ENCODE results near the gene MTMR4. TPM values are rescaled to one million over a fixed set of nuclear protein-coding genes. Genes with fewer than 3 reads are reported as not detected.
"Not testable (repeated sequence)": the region's sequence is repeated elsewhere in the genome, so short reads cannot be mapped to it uniquely, and the experiment has no call there.

Gene MTMR4
- total RNA-seq: 10 to 100 TPM; 57.9 to 63.8 TPM

DNA sequence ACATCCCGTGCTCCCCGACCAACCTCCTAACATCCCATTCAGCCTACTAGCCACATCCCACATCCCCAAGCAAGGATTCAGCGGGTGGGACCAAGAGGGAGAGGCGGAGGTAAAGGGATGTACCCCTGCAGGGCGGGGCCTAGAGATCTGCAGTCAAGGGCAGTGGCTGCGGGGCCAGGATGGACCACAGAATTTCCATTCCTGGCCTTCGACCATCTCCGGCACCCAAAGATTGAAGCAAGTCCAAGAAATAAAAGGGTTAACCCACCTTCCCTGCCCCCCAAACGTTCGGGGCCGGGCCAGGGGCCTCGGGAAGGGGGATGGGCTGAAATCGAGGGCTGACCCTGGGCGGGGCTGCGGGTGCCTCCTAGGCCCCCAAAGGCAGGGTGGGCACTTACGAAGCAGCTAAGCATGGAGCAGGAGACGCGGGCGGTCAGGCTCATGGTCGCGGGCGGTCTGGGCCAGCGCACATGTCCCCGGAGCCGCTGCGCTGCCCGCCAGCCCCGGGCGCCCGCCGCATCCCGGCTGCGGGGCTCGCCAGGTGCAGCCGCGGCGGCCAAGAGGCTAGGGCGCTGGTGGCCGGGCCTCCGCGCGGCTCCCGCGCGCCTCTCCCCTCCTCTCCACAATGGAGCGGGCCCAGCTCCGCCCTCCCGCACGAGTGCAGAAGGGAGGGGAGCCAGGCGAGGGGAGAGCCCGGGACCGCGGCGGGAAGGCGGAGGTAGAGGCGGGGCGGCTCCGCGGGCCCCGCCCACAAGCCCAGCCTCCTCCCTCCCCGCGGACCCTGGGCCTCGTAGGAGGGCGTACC, at the start of gene MTMR4:
MTMR4 (minus strand) TSS at position 674 of the 805 bp plus-strand sequence; CDS start at position 443, 231 bp downstream.
- H3K4me3 Mint-ChIP-seq: peak within 1 kb of the TSS; percentile 84
- peak; percentile 24 for ATAC-seq
- H3K4me1 Mint-ChIP-seq: peaks cover 63% of the 10 kb centered on the region
- H3K27ac Mint-ChIP-seq: peak within 1 kb of the TSS; percentile 77
- peaks cover 3% of the 10 kb centered on the region for H3K27me3 Mint-ChIP-seq
- H3K36me3 Mint-ChIP-seq: peaks cover 22% of the 10 kb centered on the region
- H3K9me3 Mint-ChIP-seq (ENCODE audit: low read depth): no peaks in the 10 kb centered on the region
- CTCF ChIA-PET: interaction anchor here (0.8 to 1.5 kb wide), 5 partner anchors 11 to 265 kb away, joined by 3 to 6 read pairs (median 4); no protein-coding TSS in a partner anchor
- DNase-seq: peak; percentile 82

DNA sequence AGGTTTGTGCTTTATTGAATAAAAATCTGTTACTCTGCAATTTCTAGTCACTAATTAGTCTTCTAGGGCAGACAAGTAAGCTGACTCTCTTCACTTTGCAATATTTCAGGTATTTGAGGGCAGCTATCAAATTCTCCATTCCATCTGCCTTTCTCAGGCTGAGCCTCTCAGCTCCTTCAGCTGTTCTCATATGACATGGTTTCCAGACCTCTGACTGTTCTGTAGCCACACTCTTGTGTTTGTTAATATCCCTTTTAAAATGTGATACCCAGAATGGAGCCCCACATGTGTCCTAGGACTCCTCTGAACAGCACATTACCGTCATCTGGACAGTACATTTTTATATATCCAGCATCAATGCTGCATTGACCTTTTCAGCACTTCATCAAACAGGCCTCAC, 46.1 kb upstream of the MTMR4 start:
- Mint-ChIP-seq H3K4me3 (no peak overlapping the region), H3K27ac (no peak overlapping the region), H3K27me3 (no peaks in the 10 kb centered on the region), H3K9me3 (ENCODE audit: low read depth) (no peaks in the 10 kb centered on the region), H3K36me3 (no peaks in the 10 kb centered on the region), H3K4me1 (peaks cover 8% of the 10 kb centered on the region)
- no peak for ATAC-seq
- CTCF ChIA-PET: interaction anchor here (1.1 kb wide), 1 partner anchor 27 kb away, joined by 4 read pairs; no protein-coding TSS in a partner anchor
- DNase-seq: no peak

DNA sequence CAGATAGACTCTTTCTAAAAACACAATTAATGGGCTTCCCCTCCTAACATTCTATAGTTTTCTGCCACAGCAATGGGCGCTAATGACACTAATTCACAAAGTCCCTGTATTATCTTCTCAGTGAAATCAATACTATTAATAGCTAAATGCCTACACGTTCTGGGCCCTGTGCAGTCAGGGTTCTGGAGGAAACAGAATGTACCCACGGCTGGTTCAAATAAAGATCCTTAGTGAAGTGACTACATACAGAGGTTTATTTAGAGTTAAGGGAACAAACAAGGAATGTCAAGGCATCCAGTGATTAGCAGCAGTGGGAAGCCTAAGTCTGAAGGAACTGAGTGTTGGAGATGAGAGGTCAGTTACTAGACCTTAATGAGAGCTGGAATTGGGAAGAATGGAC, 43.5 kb upstream of the MTMR4 start:
- CTCF ChIA-PET: no interaction called here
- no peak overlapping the region for H3K4me3 Mint-ChIP-seq

DNA sequence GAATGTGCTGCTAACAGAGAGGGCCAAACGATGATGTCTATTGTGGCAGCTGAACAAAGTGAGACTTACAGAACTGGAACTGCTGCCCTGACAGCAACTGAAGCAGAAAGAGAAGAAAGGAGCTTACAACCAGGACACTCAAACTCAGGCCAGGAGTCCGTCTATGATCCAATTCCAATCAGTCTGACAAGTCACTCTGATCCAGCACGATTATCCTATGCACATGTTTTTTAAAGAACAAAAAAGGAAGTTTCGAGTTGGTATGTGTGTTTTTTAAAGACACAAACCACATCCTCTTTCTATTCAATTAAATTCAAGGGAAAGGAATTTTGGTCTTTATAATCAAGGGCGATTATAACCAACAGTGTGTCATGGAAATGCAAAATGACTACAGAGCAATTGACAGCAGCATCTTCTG, 42.4 kb upstream of the MTMR4 start:
- Mint-ChIP-seq H3K27me3 (no peaks in the 10 kb centered on the region), H3K27ac (no peak overlapping the region)
- CTCF ChIA-PET: interaction anchor here (0.9 kb wide), 1 partner anchor 20 kb away, joined by 3 read pairs; no protein-coding TSS in a partner anchor

More for the DNA sequence above, 43.5 kb upstream of the MTMR4 start:
- DNase-seq (no peak), ATAC-seq (no peak)
- Mint-ChIP-seq H3K9me3 (ENCODE audit: low read depth) (no peaks in the 10 kb centered on the region), H3K36me3 (no peaks in the 10 kb centered on the region), H3K27ac (no peak overlapping the region), H3K4me1 (peaks cover 8% of the 10 kb centered on the region), H3K27me3 (no peaks in the 10 kb centered on the region)

DNA sequence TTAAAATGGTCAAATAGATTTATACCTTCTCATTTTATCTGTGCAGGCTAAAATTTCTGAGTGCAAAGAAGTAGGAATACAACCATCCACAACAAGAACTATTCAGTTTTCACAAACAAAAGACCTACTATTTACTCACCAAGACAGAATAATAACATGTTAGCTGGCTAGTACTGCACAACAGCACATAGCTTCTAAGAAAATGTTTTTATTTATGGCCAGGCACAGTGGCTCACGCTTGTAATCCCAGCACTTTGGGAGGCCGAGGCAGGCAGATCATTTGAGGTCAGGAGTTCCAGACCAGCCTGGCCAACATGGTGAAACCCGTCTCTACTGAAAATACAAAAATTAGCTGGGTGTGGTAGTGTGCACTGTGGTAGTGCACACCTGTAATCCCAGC, 40.7 kb upstream of the MTMR4 start:
- not testable (repeated sequence) for H3K27ac Mint-ChIP-seq; H3K4me3 Mint-ChIP-seq; ATAC-seq; H3K36me3 Mint-ChIP-seq; H3K9me3 Mint-ChIP-seq (ENCODE audit: low read depth); H3K27me3 Mint-ChIP-seq; H3K4me1 Mint-ChIP-seq; DNase-seq
- CTCF ChIA-PET: interaction anchor here (0.7 to 0.9 kb wide), 3 partner anchors 10 to 467 kb away, joined by 3 to 4 read pairs (median 3); no protein-coding TSS in a partner anchor

More for the DNA sequence above, 42.4 kb upstream of the MTMR4 start:
- H3K4me1 Mint-ChIP-seq: peaks cover 8% of the 10 kb centered on the region
- no peaks in the 10 kb centered on the region for H3K9me3 Mint-ChIP-seq (ENCODE audit: low read depth)
- DNase-seq (no peak), ATAC-seq (no peak)
- H3K36me3 Mint-ChIP-seq: no peaks in the 10 kb centered on the region
- H3K4me3 Mint-ChIP-seq: no peak overlapping the region

DNA sequence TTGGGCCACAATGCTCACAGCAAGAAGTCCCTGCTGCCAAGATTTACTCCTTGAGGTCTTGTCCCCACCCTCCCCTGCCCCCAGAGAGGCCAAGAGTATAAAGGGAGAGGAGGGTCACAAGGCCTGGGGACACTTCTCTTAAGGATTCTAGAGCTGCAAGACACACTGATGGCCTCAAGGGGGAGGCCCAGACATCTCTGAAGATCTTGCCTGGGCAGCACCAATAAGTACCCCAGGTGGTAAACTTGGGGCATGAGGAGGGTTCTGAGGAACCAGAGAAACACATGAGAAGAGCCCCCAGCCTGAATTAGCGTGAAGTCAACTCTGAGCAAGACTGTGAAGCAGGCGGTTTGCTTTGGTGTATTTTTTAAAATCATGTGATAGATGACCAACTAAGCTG, 26.8 kb upstream of the MTMR4 start:
- no peaks in the 10 kb centered on the region for H3K9me3 Mint-ChIP-seq (ENCODE audit: low read depth)
- no peak overlapping the region for H3K4me3 Mint-ChIP-seq
- ATAC-seq (peak; percentile 51), DNase-seq (no peak)
- peaks cover 16% of the 10 kb centered on the region for H3K27me3 Mint-ChIP-seq
- CTCF ChIA-PET: interaction anchor here (0.8 to 1.6 kb wide), 2 partner anchors 9 to 464 kb away, joined by 3 to 6 read pairs; no protein-coding TSS in a partner anchor
- no peak overlapping the region for H3K27ac Mint-ChIP-seq
- H3K36me3 Mint-ChIP-seq: no peaks in the 10 kb centered on the region
- H3K4me1 Mint-ChIP-seq: no peaks in the 10 kb centered on the region

DNA sequence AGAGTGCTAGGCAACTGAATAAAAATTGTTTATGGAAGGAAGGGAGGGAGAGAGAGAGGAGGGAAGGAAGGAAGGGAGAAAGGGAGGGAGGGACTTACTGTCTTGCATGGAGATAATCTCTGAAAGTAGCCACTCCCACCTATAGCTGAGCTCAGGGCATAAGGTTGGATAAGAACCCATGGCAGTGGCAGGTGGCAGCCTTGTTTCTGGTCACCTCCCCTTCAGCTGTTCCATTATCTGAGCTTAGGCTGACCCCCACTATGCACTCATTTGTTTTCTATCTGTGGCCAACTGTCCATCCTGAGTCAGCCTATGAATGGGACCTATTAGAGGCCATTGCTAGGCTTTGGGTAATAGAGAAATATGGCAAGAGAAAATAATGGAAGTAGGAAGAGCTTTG, 25.3 kb upstream of the MTMR4 start:
- H3K36me3 Mint-ChIP-seq: no peaks in the 10 kb centered on the region
- no peak overlapping the region for H3K27ac Mint-ChIP-seq
- CTCF ChIA-PET: no interaction called here
- no peaks in the 10 kb centered on the region for H3K4me1 Mint-ChIP-seq
- ATAC-seq: no peak
- peaks cover 27% of the 10 kb centered on the region for H3K27me3 Mint-ChIP-seq
- no peak for DNase-seq
- H3K9me3 Mint-ChIP-seq (ENCODE audit: low read depth): no peaks in the 10 kb centered on the region
- no peak overlapping the region for H3K4me3 Mint-ChIP-seq

DNA sequence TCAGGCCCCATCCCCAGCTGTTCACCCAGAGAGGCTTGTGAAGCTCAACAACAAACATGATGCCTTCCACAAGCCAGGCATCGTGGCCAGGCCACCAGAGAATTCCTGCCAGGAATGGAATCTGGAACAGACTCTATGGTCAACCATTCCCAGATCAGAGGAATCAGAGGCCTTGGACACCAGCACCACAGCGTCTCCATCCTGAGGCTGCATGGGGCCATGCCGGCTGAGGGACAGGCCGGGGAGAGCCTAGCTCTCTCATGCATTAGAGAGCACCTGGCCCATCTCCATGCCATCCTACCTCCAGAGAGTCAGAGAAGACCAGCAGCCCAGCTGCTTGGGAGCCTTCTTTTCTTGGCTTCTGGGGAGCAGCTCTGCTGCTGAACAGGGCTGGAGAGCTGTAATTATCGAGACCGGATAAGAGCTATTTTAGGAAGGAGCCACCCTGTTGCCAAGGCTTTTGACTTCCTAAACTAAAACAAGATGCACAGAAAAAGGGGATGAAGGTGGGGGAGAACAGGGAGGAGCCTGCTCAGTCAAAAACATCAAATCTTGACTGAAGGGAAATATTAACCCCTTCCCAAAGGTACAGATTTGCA, 24.5 kb upstream of the MTMR4 start:
- ATAC-seq: no peak
- CTCF ChIA-PET: interaction anchor here (1.8 kb wide), 1 partner anchor 38 kb away, joined by 7 read pairs; no protein-coding TSS in a partner anchor
- no peaks in the 10 kb centered on the region for H3K9me3 Mint-ChIP-seq (ENCODE audit: low read depth)
- H3K36me3 Mint-ChIP-seq: no peaks in the 10 kb centered on the region
- no peak overlapping the region for H3K4me3 Mint-ChIP-seq
- no peaks in the 10 kb centered on the region for H3K4me1 Mint-ChIP-seq
- peaks cover 28% of the 10 kb centered on the region for H3K27me3 Mint-ChIP-seq
- DNase-seq: no peak
- no peak overlapping the region for H3K27ac Mint-ChIP-seq

DNA sequence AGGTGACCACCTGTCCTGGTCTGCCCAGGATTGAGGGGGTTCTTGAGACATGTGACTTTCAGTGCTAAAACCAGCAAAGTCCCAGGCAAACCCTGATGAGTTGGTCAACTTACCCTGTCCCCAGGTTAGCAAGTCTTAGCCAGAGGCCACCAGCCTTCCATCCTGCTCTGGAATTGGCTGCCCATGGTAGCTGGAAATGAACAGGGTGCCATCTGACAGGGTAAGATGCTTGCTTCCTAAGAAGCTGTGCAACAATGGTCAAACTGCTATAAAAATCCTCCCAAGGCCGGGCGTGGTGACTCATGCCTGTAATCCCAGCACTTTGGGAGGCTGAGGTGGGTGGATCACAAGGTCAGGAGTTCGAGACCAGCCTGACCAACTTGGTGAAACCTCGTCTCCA, 22.8 kb upstream of the MTMR4 start:
- CTCF ChIA-PET: no interaction called here
- H3K27me3 Mint-ChIP-seq: peaks cover 38% of the 10 kb centered on the region

DNA sequence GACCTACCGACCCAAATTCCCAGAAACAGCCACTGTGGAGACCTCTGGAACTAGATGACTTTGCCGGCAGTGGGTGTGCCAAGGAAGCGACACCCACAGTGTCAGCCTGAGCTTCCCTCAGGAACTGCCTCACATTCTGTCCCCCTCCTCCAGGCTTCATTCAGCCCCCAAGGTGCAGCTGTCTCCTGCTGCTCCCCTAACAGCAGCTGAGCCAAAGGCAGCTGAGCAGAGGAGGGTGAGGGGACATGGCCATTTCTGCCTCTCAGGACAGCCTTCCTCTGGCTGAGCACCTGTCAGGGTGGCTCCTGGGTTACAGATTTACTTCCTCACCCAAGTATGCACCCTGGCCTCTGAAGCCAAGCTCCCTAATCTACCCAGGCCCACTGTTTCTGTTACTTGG, 22.1 kb upstream of the MTMR4 start:
- Mint-ChIP-seq H3K27me3 (peaks cover 39% of the 10 kb centered on the region), H3K27ac (no peak overlapping the region), H3K4me1 (no peaks in the 10 kb centered on the region), H3K36me3 (no peaks in the 10 kb centered on the region), H3K4me3 (no peak overlapping the region), H3K9me3 (ENCODE audit: low read depth) (no peaks in the 10 kb centered on the region)
- DNase-seq (no peak), ATAC-seq (no peak)
- CTCF ChIA-PET: interaction anchor here (1.4 kb wide), 1 partner anchor 23 kb away, joined by 4 read pairs; no protein-coding TSS in a partner anchor

More for the DNA sequence above, 22.8 kb upstream of the MTMR4 start:
- ATAC-seq: no peak
- DNase-seq: no peak
- Mint-ChIP-seq H3K36me3 (no peaks in the 10 kb centered on the region), H3K27ac (no peak overlapping the region), H3K4me1 (no peaks in the 10 kb centered on the region), H3K9me3 (ENCODE audit: low read depth) (no peaks in the 10 kb centered on the region), H3K4me3 (no peak overlapping the region)

DNA sequence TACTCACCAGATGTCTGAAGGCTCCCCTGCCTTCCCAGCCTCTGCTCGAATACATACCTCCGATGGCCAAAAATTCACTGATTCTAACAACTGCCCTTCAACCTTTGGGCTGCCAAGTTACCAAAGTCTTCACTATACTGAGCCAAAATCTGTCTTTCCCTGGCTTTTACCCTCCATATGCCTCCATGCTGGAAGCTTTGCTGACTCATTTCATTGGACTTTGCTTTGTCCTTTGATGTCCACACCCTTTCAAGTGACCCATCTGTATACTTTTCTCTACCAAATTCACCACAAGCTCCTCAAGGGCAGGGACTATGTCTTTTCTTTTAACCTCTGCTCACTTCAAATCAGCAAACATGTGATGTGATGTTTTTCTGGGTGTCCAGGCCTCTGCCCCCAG, 21.0 kb upstream of the MTMR4 start:
- Mint-ChIP-seq H3K36me3 (no peaks in the 10 kb centered on the region), H3K4me1 (no peaks in the 10 kb centered on the region), H3K9me3 (ENCODE audit: low read depth) (no peaks in the 10 kb centered on the region), H3K27me3 (peaks cover 50% of the 10 kb centered on the region), H3K4me3 (no peak overlapping the region), H3K27ac (no peak overlapping the region)
- ATAC-seq (no peak), DNase-seq (no peak)
- CTCF ChIA-PET: interaction anchor here (0.5 to 1.4 kb wide), 3 partner anchors 19 to 42 kb away, joined by 3 to 4 read pairs (median 3); no protein-coding TSS in a partner anchor

DNA sequence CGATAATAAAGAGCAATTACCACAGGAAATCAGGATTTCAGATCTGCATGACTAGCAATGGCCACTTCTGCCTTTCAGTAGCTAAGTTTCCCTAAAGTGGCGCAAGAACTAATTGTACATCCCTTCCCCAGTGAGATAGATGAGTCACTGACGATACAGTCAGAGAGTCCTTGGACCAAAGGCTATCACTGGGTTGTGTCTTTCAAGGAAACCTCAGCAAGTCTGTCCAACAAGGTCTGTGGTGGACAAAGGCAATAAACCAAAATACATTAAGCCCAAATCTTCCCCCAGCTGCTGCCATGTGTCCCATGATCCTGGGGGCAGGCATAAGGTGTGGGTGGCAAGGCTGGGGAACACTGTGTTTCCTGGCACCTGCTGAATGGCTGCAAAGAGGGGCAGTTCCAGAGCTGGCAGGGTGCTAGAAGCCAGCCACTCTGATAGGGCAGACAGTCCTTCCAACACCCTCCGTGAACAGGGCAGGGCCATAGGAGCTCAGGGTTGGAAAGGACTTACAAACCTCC, 20.5 kb upstream of the MTMR4 start:
- no peaks in the 10 kb centered on the region for H3K4me1 Mint-ChIP-seq

DNA sequence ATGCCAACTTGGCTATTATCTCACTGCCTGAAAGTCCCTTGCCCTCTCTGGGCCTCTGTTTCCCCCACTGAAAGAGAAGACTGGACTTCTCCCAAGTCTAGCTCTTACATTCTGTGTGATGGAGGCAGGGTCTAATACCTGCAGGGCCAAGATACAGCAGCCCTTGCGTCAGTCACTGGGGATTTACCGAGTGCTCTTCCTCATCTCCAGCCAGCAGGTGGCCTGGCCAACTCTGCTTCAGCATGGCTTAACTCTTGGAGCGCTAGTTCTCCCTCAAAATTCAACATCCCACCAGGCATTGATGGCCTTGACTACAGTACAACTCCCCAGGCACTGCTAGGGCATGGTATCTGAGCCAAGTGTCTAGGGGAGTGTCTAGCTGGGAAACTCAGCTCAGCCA, 19.9 kb upstream of the MTMR4 start:
- Mint-ChIP-seq H3K9me3 (ENCODE audit: low read depth) (no peaks in the 10 kb centered on the region), H3K4me3 (no peak overlapping the region), H3K4me1 (no peaks in the 10 kb centered on the region), H3K27me3 (peaks cover 57% of the 10 kb centered on the region), H3K27ac (no peak overlapping the region), H3K36me3 (no peaks in the 10 kb centered on the region)
- CTCF ChIA-PET: interaction anchor here (1.7 kb wide), 1 partner anchor 15 kb away, joined by 7 read pairs; no protein-coding TSS in a partner anchor
- DNase-seq (no peak), ATAC-seq (no peak)

More for the DNA sequence above, 20.5 kb upstream of the MTMR4 start:
- DNase-seq (no peak), ATAC-seq (no peak)
- Mint-ChIP-seq H3K27ac (no peak overlapping the region), H3K4me3 (no peak overlapping the region), H3K27me3 (peaks cover 53% of the 10 kb centered on the region), H3K9me3 (ENCODE audit: low read depth) (no peaks in the 10 kb centered on the region), H3K36me3 (no peaks in the 10 kb centered on the region)
- CTCF ChIA-PET: interaction anchor here (1.0 to 1.7 kb wide), 2 partner anchors 16 to 43 kb away, joined by 3 to 7 read pairs; no protein-coding TSS in a partner anchor

Measured in activated CD8-positive, alpha-beta memory T cell treated with anti-CD3 and anti-CD28 coated beads, Interleukin-2, amount 10 ng/mL, durations not matched to agents 7 days and 5 days (primary cell).